Mammary epithelial cell (primary cell): ENCODE measurements around the gene CEP135.

ENCODE experiments used
- CTCF ChIP-seq, 2 donors: IDR thresholded peaks in 1 of 2; conservative IDR thresholded peaks in 1 of 2; 2 replicates each; pipeline ENCODE4 v1.5.1; 2011 to 2012; ENCODE audit warnings: inconsistent platforms in 2 of 2, low read length in 2 of 2, mild to moderate bottlenecking in 2 of 2, control low read depth in 1 of 2, low read depth in 1 of 2; ENCODE audit not compliant: insufficient read depth in 1 of 2; ENCODE audit errors: extremely low read depth in 1 of 2
- EZH2 ChIP-seq: IDR thresholded peaks from 2 replicates; pipeline ENCODE4 v1.6.1; 2012; ENCODE audit warnings: low read length, inconsistent platforms, borderline replicate concordance

- TF ChIP-seq CTCF (conservative IDR thresholded peaks at IDR 0.05 in 1 of 2, IDR thresholded peaks at IDR 0.05 in 1 of 2; ENCODE audit: extremely low read depth in 1 of 2, insufficient read depth in 1 of 2, low read depth in 1 of 2, low read length in 2 of 2) (no peak), EZH2 (no peak)
These were observed 104.2 kb downstream of the CEP135 start for GRCh38 chr4:56052966-56053365.
